GM12865 (cell line): ENCODE results near the gene AGTRAP.

Source experiments
- DNase-seq: peaks from one replicate; pipeline ENCODE4 v3.0.0; 2010; ENCODE audit warnings: low read depth
- H3K4me3 ChIP-seq: 2 replicates; pipeline ENCODE4 v1.5.1; 2011; ENCODE audit warnings: mild to moderate bottlenecking, low read depth, low read length, control low read depth
- CTCF ChIP-seq: IDR thresholded peaks from 2 replicates; pipeline ENCODE4 v1.5.1; 2011; ENCODE audit warnings: low read length, control low read depth, low read depth, inconsistent platforms; ENCODE audit not compliant: insufficient read depth; ENCODE audit errors: missing control alignments

The AGTRAP gene

GRCh38 chr1:11735854-11736745, at the start of gene AGTRAP:
AGTRAP (plus strand) TSS chr1:11736136; CDS start chr1:11736209, 73 bp downstream.
- TF ChIP-seq CTCF, result no peak
- peak; percentile 95 for DNase-seq
- H3K4me3 ChIP-seq, result peak within 1 kb of the TSS; percentile 82

- H3K4me3 ChIP-seq, result no peak overlapping the region
- TF ChIP-seq CTCF, result no peak
- DNase-seq, result no peak
These were observed 47.4 kb upstream of the AGTRAP start for GRCh38 chr1:11688506-11688905.

GRCh38 chr1:11690397-11691301, 45.3 kb upstream of the AGTRAP start:
- DNase-seq, result no peak
- H3K4me3 ChIP-seq, result no peak overlapping the region
- no peak for TF ChIP-seq CTCF

- H3K4me3 ChIP-seq, result no peak within 1 kb of the TSS
- no peak for DNase-seq
- no peak for TF ChIP-seq CTCF
These were observed 44.5 kb upstream of the AGTRAP start, which contains the start of gene DRAXIN for GRCh38 chr1:11691302-11691914. DRAXIN (plus strand) TSS chr1:11691710; CDS start chr1:11706259, 14,549 bp downstream.

- TF ChIP-seq CTCF, result no peak
- no peak for DNase-seq
- no peak overlapping the region for H3K4me3 ChIP-seq
These were observed 43.8 kb upstream of the AGTRAP start for GRCh38 chr1:11691928-11692711.
